Stimulated activated CD4-positive, alpha-beta T cell treated with anti-CD3 and anti-CD28 coated beads, TNF-alpha, amount 100 ng/mL, for 1 hour (primary cell): ENCODE data around the gene PYGL.

Source experiments
- DNase-seq, 3 donors: peaks; one replicate each; pipeline ENCODE4 v3.0.0-alpha.2; 2020; ENCODE audit warnings: low read depth in 3 of 3, low spot score in 1 of 3

Gene PYGL

GRCh38 chr14:50875359-50876070 lies 68.8 kb downstream of the PYGL start:
- DNase-seq: peak in 1 of 3 donors; percentile 15

- no peak for DNase-seq
Observed at GRCh38 chr14:50874757-50875156, 69.5 kb downstream of the PYGL start.

- no peak for DNase-seq
Observed at GRCh38 chr14:50871914-50872732, 72.2 kb downstream of the PYGL start, which contains the start of gene ABHD12B. Gene ABHD12B, plus strand, starts transcription at chr14:50872053. Its CDS starts 122 bp downstream, at chr14:50872175.

GRCh38 chr14:50871228-50871627 lies 73.1 kb downstream of the PYGL start:
- DNase-seq: no peak

GRCh38 chr14:50865391-50866076 lies 78.7 kb downstream of the PYGL start:
- DNase-seq: no peak

- DNase-seq: no peak
Observed at GRCh38 chr14:50864946-50865345, 79.3 kb downstream of the PYGL start.

- DNase-seq: no peak
Observed at GRCh38 chr14:50864237-50864636, 80.0 kb downstream of the PYGL start.

GRCh38 chr14:50862036-50862570 lies 82.2 kb downstream of the PYGL start:
- DNase-seq: no peak

GRCh38 chr14:50860478-50861086 lies 83.7 kb downstream of the PYGL start:
- DNase-seq: peak; percentile 75 to 84 (median 76)

- DNase-seq: no peak
Observed at GRCh38 chr14:50859296-50859624, 85.0 kb downstream of the PYGL start.

GRCh38 chr14:50856660-50857059 lies 87.6 kb downstream of the PYGL start:
- DNase-seq: no peak

GRCh38 chr14:50855558-50855957 lies 88.7 kb downstream of the PYGL start:
- no peak for DNase-seq
